HG03066 (cell line): ENCODE measurements around the gene VCAN.
A peak's percentile ranks its signal among the peaks of the same experiment; 100 is the strongest.

ENCODE experiments used
- ATAC-seq: cut with Tn5 transposase; IDR thresholded peaks from one replicate; pipeline ENCODE4 v1.9.1; 2021; ENCODE audit warnings: low read depth; ENCODE audit not compliant: unreplicated experiment

VCAN gene

DNA sequence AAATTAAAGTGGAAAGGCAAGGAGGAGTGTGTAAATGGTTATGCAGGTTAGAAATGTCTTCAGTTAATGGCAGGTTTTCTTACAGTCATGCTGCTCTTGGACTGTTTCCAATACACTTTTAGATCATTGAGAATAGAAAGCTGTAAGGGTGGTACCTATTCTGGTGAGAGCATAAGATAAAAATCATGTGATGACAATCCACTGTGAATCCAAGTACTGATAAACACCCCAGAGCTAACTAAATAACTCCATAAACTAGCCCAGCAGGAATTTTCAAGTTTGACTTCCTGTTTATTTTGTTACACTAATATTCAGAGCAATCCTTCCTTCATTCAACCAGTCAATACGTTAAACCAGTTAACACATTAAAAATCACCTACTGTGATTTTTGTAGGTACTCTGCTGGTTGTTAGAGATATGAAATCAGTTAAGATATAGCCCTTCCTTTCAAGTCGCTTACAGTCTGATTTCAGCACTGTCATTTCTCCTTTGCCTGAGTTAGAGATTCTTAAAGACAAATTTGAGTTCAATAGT is 22.6 kb downstream of the VCAN start:
- no peak for ATAC-seq

DNA sequence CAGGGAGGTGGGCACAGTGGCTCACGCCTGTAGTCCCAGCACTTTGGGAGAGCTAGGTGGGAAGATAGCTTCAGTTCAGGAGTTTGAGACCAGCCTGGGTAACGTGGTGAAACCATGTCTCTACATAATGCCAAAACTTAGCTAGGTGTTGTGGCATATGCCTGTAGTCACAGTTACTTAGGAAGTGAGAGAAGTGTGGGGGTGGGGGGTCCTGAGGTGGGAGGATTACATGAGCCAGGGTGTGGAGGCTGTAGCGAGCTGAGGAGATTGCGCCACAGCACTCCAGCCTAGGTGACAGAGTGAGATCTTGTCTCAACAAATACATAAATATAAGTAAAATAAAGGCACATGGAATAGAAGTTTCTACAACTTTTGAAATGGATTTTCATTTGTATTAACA is 23.1 kb downstream of the VCAN start:
- no peak for ATAC-seq

- no peak for ATAC-seq
Measured at GRCh38 chr5:83496626-83497025, 25.1 kb downstream of the VCAN start.

GRCh38 chr5:83498585-83498984 is 27.0 kb downstream of the VCAN start:
- ATAC-seq, result no peak

GRCh38 chr5:83503662-83504061 is 32.1 kb downstream of the VCAN start:
- no peak for ATAC-seq

- ATAC-seq, result no peak
Measured at GRCh38 chr5:83507431-83507830, 35.9 kb downstream of the VCAN start.

- ATAC-seq, result no peak
Measured at GRCh38 chr5:83509540-83509939, 38.0 kb downstream of the VCAN start.

GRCh38 chr5:83510260-83510659 is 38.7 kb downstream of the VCAN start:
- ATAC-seq, result peak; percentile 68

DNA sequence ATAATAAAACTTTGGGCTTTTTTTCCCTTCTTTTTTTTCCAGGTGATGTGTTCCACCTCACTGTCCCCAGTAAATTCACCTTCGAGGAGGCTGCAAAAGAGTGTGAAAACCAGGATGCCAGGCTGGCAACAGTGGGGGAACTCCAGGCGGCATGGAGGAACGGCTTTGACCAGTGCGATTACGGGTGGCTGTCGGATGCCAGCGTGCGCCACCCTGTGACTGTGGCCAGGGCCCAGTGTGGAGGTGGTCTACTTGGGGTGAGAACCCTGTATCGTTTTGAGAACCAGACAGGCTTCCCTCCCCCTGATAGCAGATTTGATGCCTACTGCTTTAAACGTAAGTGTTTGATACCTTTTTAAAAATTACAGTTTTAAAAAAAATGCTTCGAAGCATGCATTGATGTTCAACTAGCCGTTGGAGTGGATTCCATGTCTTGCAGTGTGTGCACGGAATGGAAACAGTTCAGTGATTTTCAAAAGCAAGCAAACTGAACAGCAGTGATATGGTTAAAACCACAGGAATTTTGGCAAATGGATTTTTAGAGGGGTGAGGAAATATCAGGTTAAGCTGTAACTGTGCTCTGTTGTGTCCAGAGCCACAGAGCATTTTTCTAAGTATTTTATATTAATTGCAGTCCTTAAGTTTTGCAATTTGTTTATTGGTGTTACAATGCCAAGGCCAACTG is 40.7 kb downstream of the VCAN start:
- no peak for ATAC-seq

DNA sequence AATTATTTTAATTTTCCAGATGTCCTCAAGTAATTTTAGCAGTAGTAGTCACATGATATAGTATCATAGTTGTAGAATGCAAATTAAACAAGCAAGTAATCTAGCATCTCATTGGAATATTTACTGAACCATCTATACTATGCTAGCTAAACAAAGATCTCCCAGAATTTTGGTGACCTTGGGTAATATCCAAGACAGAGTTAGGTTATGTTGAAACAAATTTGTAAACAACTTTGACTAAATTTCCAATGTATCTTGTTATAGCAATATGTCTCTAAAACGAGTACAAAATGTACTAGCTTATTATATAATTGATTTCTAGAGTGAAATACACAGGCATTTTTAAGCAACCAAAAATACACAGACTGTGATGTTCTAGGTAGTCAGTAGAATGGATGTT is 41.5 kb downstream of the VCAN start:
- ATAC-seq, result no peak

GRCh38 chr5:83513491-83513890 is 41.9 kb downstream of the VCAN start:
- ATAC-seq, result no peak

DNA sequence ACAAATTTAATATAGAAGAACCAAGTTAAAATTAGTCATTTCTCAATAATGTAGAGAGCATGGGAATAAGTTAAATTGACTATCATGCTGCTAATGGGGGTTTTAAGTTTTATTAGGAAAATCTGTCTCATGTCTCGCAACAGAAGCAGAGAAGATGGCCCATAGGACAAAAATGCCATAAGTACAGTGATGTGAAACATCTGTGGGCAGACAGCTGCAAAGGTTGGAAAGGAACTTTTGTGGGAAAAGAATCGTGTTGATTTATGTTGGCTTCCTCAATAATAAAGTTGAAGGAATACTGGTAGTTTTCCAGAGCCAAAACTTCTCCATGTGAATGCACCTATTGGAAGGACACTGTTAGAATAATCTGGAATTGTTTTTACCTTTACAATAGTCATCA is 44.8 kb downstream of the VCAN start:
- no peak for ATAC-seq

GRCh38 chr5:83517072-83517687 is 45.6 kb downstream of the VCAN start:
- ATAC-seq, result no peak

DNA sequence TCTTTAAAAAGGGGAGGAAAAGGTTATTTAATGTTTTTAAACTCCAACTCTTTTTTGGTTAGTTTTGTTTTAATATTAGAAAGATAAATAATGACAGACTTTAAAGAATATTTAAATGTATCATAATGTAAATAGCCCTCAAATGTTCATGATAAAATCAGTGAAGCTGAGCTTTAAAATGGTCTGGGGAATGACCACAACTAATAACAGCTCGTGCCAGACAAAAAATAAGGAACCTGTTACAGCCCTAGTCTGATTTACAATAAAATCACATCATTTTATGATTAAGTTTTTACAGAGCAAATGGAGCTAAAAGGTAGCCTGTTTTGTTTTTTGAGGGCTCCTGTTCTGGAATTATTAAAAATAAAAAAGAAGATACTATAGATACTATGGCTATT is 46.1 kb downstream of the VCAN start:
- ATAC-seq, result no peak

- ATAC-seq, result no peak
Measured at GRCh38 chr5:83518319-83519061, 46.9 kb downstream of the VCAN start.

DNA sequence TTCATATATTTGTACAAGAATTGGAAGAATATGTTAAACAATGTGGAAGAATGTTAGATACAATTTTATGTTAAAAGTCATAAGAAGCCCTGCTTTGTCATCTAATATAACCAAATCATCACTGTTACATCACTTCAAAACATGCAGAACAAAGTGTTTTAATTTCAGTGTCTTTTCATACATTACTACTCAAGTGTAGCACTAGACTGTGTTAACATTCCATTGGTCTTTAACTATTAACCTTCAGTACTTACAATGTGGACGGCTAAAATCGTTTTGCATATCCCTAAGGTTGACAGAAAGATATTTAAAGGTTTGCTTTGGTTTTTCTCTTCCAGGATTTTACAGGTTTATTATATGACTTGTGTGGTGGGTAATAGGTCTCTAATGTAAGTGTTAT is 50.9 kb downstream of the VCAN start:
- ATAC-seq, result no peak

DNA sequence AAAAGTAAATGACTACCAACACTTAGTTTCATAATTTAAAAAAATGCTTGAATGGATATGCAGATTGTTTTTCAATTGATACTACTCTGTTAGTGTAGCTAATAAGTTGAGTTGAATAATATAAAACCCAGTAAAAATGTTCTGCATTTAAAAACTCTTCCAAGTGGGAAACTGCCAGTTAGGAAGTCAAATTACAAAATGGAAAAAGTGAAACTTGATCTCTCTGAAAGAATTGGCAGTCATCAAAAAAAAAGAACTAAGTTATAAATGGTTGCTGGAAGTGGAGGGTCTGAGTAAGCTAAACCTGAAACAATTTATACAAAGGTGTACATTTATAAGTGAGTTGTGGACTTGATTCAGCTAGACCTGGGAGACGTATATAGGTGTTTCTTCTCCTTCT is 52.4 kb downstream of the VCAN start:
- no peak for ATAC-seq

- no peak for ATAC-seq
Measured at GRCh38 chr5:83524345-83524744, 52.8 kb downstream of the VCAN start.

GRCh38 chr5:83524991-83525390 is 53.4 kb downstream of the VCAN start:
- no peak for ATAC-seq

DNA sequence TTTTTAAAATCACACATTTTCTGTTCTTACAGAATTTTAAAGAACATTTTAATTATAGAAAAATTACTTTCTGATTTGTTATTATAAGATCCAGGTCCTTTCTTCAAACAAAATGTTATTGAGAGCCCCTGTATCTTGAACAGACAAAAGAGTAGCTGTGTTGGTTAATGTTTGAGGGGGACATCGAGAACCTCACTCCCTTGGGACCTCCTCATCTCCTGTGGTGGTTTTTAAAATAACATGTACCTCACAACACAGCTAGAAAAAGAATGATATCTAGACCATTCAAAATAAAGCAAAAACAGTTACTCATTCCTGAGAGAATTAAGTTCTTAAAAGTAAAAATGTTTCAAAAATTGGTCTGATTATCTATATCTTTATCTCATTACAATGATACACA is 54.7 kb downstream of the VCAN start:
- no peak for ATAC-seq

DNA sequence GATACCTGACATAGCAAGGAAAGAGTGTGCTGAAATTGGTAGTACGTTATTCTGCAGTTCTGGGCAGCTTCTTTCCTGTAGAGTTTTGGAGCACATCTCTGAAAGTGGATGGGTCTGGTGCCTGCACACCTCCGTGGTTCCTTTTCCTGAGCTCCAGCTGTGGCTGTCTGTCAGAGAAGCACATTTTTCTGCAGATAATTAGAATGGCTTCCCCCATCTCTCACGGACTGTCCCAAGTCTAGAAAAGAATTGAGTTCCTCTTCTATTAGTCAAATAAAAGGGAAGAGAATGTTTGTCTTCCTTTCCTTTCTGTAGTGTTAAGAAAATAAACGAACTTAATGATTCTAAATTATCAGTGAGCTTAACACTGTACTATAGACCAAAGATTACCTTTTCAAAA is 55.7 kb downstream of the VCAN start:
- ATAC-seq, result no peak
